ENCODE measurements around the gene LMNTD1.

The LMNTD1 gene

DNA sequence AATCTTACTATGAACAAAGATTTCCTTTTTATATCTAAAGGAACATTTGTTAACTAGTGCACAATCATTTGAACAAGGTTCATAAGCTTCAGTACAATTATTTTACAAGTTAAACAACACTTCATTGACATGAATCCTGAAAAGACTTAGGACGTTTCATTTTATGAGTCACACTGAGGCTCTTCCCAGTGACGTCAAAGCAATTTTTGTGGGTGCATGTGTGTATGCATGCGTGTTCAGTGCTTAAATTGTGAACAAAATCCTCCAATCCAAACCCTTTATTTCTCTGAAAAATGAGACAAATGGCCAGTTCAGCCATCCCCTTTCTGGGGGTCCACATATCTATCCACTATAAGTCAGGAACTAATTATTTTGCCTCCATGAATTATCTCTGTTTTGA is 2.9 kb downstream of the LMNTD1 start:
- Histone ChIP-seq H2AFZ (ENCODE audit: low read depth, low read length, severe bottlenecking) (no peak overlapping the region), H3K27ac (ENCODE audit: low read depth, low read length) (no peak overlapping the region), H3K4me2 (ENCODE audit: low read depth, low read length, poor library complexity, severe bottlenecking) (no peak overlapping the region), H3K9ac (ENCODE audit: low read length) (no peak overlapping the region), H3K36me3 (ENCODE audit: low read length) (no peaks in the 10 kb centered on the region), H4K20me1 (ENCODE audit: low read depth, low read length) (no peaks in the 10 kb centered on the region), H3K79me2 (ENCODE audit: insufficient read depth, low read length) (no peaks in the 10 kb centered on the region), H3K9me3 (ENCODE audit: insufficient read depth, low read length) (no peaks in the 10 kb centered on the region), H3K9me2 (replicated peaks; ENCODE audit: insufficient read depth, low read length) (no peaks in the 10 kb centered on the region), H3K4me3 (ENCODE audit: insufficient read depth, low read length, poor library complexity, severe bottlenecking) (no peak overlapping the region), H3F3A (ENCODE audit: insufficient read depth) (no peaks in the 10 kb centered on the region), H3K27me3 (ENCODE audit: low read length) (no peaks in the 10 kb centered on the region)
- TF ChIP-seq EZH2phosphoT487 (conservative IDR thresholded peaks at IDR 0.05; ENCODE audit: low read length) (no peak), CTCF (IDR thresholded peaks at IDR 0.05; ENCODE audit: insufficient read depth, low read length, poor library complexity, severe bottlenecking) (no peak)

DNA sequence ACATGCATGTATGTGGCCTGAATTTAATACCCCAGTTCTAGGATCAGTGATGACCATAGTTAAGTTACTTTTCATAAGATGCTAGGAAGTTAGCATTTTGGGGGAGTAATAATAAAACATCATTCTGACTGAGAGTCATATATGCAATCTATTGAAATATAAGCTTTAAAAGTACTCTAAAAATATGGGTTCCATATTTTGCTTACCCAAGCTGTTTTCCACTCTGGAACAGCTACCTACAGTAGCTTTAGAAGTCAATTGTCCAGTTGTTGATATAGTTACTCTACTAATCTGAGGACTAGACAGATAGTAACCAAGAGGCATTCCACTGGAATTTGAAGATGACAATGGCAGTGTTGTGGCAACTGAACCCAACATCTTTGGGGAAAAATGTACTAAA is 4.0 kb downstream of the LMNTD1 start:
- H3K4me3 ChIP-seq (ENCODE audit: insufficient read depth, low read length, poor library complexity, severe bottlenecking), result no peak overlapping the region
- H3K27ac ChIP-seq (ENCODE audit: low read depth, low read length), result no peak overlapping the region
- H3K27me3 ChIP-seq (ENCODE audit: low read length), result no peaks in the 10 kb centered on the region
- H3K79me2 ChIP-seq (ENCODE audit: insufficient read depth, low read length), result no peaks in the 10 kb centered on the region
- no peaks in the 10 kb centered on the region for H4K20me1 ChIP-seq (ENCODE audit: low read depth, low read length)
- no peaks in the 10 kb centered on the region for H3F3A ChIP-seq (ENCODE audit: insufficient read depth)
- no peaks in the 10 kb centered on the region for H3K9me3 ChIP-seq (ENCODE audit: insufficient read depth, low read length)
- no peak overlapping the region for H3K4me2 ChIP-seq (ENCODE audit: low read depth, low read length, poor library complexity, severe bottlenecking)
- no peaks in the 10 kb centered on the region for H3K9me2 ChIP-seq (replicated peaks; ENCODE audit: insufficient read depth, low read length)
- H3K9ac ChIP-seq (ENCODE audit: low read length), result no peak overlapping the region
- H2AFZ ChIP-seq (ENCODE audit: low read depth, low read length, severe bottlenecking), result no peak overlapping the region
- no peak for TF ChIP-seq CTCF (IDR thresholded peaks at IDR 0.05; ENCODE audit: insufficient read depth, low read length, poor library complexity, severe bottlenecking)
- TF ChIP-seq EZH2phosphoT487 (conservative IDR thresholded peaks at IDR 0.05; ENCODE audit: low read length), result no peak
- H3K36me3 ChIP-seq (ENCODE audit: low read length), result no peaks in the 10 kb centered on the region

DNA sequence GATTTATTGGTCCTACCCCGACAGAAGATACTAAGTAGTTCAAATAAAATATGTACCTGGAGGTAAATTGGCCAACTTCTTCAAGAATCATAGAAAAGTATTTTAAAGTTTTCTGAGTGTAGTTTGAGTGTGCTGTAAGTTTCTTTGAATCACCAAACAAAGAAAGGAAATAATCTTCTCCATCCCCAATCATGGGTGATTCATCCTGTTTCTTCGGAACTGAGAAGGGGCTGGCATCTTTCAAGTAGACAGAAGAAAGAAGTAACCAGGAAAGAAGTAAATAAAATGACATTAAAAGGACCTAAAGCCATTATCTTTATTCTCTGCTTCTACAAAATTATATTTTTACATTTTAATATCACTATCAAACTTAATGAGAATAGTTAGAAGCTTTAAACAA is 6.8 kb downstream of the LMNTD1 start:
- no peak overlapping the region for H2AFZ ChIP-seq (ENCODE audit: low read depth, low read length, severe bottlenecking)
- no peak overlapping the region for H3K27ac ChIP-seq (ENCODE audit: low read depth, low read length)

More for the DNA sequence above, 6.8 kb downstream of the LMNTD1 start:
- H3K36me3 ChIP-seq (ENCODE audit: low read length), result no peaks in the 10 kb centered on the region
- H3F3A ChIP-seq (ENCODE audit: insufficient read depth), result no peaks in the 10 kb centered on the region
- H4K20me1 ChIP-seq (ENCODE audit: low read depth, low read length), result no peaks in the 10 kb centered on the region
- H3K4me2 ChIP-seq (ENCODE audit: low read depth, low read length, poor library complexity, severe bottlenecking), result no peak overlapping the region
- TF ChIP-seq CTCF (IDR thresholded peaks at IDR 0.05; ENCODE audit: insufficient read depth, low read length, poor library complexity, severe bottlenecking), result no peak
- no peak for TF ChIP-seq EZH2phosphoT487 (conservative IDR thresholded peaks at IDR 0.05; ENCODE audit: low read length)
- no peaks in the 10 kb centered on the region for H3K9me3 ChIP-seq (ENCODE audit: insufficient read depth, low read length)
- no peak overlapping the region for H3K9ac ChIP-seq (ENCODE audit: low read length)
- H3K79me2 ChIP-seq (ENCODE audit: insufficient read depth, low read length), result no peaks in the 10 kb centered on the region
- H3K4me3 ChIP-seq (ENCODE audit: insufficient read depth, low read length, poor library complexity, severe bottlenecking), result no peak overlapping the region
- H3K9me2 ChIP-seq (replicated peaks; ENCODE audit: insufficient read depth, low read length), result no peaks in the 10 kb centered on the region
- H3K27me3 ChIP-seq (ENCODE audit: low read length), result no peaks in the 10 kb centered on the region
